ENCODE results near the gene SPRR5. TPM values are rescaled to one million over a fixed set of nuclear protein-coding genes. Genes with fewer than 3 reads are reported as not detected.

Gene SPRR5, protein sequence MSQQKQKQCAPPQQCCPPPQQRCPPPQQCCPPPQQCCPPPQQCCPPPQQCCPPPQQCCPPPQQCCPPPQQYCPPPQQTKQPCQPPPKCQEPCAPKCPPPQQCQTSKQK
- not detected in 2 replicates for total RNA-seq (2014; rRNA removed; shearing (Covaris generic))

DNA sequence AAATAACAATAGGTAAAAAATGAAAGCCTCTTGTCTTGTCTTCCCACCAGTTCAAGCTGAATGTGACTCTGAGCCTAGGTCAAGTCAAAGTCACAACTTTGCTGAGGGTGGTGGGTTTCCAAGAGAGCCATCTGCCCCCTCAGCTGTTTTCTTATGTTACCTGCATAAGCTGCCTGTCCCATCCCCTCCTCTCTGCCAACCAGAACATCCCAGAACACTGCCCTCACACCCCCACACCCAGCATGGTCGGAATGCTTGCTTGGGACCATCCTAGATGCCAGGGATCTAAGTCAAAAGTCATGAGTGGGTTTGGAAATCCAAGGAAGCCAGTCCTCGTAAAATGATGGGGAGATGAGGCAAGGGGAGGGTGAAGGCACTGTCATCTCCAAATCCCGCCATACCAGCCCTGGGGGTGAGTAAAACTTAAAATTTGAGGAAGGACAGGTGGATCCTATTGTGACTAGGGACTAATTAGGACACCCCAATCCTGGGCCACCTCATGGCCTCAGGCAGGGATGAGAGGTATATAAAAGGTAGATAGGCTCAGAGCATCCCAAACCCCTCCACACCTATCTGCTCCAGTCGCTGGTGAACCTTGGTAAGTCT, at the start of gene SPRR5:
Gene SPRR5, plus strand, starts transcription at position 556 of the 606 bp plus-strand sequence. CDS start 1,349 bp downstream, outside the sequence.
- Histone ChIP-seq H3K27ac (no peak within 1 kb of the TSS), H3K4me1 (no peaks in the 10 kb centered on the region), H3K27me3 (no peaks in the 10 kb centered on the region), H3K9me3 (replicated peaks) (no peaks in the 10 kb centered on the region), H3K36me3 (no peaks in the 10 kb centered on the region), H3K4me3 (no peak within 1 kb of the TSS)
- DNase-seq, result no peak

DNA sequence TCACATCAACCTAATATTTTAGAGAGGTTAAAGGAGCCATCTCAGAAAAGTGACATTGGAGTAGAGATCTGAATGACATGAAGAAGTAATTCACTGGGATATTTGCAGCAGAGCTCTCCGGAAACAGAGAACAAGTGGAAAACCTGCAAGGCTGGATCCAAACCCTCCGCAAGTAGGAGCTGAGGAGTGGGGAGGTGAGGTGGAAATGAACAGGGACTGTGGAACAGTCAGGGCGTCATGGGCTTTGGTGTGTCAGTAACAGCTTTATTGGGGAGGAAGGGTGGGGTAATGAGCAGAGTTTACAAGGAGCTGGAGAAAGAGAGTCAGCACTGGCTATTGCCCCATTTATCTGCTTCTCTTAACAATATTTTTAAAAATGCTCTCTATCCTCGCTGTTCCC, 48.0 kb upstream of the SPRR5 start:
- no peak overlapping the region for H3K27ac ChIP-seq
- no peaks in the 10 kb centered on the region for H3K9me3 ChIP-seq (replicated peaks)
- H3K27me3 ChIP-seq, result no peaks in the 10 kb centered on the region
- no peaks in the 10 kb centered on the region for H3K36me3 ChIP-seq
- no peaks in the 10 kb centered on the region for H3K4me1 ChIP-seq
- no peak for DNase-seq
- no peak overlapping the region for H3K4me3 ChIP-seq

DNA sequence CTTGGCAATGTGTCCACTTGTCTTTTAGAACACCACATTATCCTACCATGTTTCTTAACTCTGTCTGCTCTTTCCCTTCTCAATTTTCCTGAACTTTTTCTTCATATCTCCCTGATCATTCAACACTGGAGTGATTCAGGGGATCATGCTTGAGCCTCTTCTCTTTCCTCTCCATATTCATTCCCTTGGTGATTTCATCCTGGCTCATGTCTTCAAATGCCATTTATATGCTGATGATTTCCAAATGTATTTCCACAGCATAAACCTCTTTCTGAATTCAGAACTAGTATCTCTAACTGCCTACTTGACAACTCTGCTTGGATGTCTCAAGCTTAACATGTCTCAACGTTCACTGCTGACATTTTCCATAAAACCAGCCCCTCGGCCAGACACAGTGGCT, 47.1 kb upstream of the SPRR5 start:
- Histone ChIP-seq H3K36me3 (no peaks in the 10 kb centered on the region), H3K27me3 (no peaks in the 10 kb centered on the region), H3K27ac (no peak overlapping the region), H3K4me3 (no peak overlapping the region), H3K9me3 (replicated peaks) (no peaks in the 10 kb centered on the region), H3K4me1 (no peaks in the 10 kb centered on the region)
- no peak for DNase-seq

DNA sequence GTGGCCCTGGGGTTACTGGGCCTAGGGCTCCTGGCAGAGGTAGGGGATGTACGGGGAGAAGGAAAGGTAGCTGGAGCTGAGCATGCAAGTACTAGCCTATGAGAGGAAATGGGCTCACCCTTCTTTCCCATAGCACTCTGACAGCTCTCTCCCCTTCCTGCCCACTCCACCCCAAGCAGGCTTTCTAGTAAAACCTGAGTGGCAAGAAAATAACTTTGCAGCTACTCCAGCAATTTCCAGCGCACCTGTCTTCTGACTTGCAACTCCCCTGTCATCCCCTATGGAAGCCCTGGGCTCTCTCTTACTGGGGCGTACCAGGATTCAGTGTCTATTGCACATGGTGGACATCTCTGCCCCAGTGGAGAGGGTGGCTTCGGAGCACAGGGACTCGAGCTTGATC, 45.4 kb upstream of the SPRR5 start:
- DNase-seq, result no peak
- H3K36me3 ChIP-seq, result no peaks in the 10 kb centered on the region
- H3K27me3 ChIP-seq, result no peaks in the 10 kb centered on the region
- no peaks in the 10 kb centered on the region for H3K4me1 ChIP-seq
- no peak overlapping the region for H3K27ac ChIP-seq
- H3K4me3 ChIP-seq, result no peak overlapping the region
- no peaks in the 10 kb centered on the region for H3K9me3 ChIP-seq (replicated peaks)

DNA sequence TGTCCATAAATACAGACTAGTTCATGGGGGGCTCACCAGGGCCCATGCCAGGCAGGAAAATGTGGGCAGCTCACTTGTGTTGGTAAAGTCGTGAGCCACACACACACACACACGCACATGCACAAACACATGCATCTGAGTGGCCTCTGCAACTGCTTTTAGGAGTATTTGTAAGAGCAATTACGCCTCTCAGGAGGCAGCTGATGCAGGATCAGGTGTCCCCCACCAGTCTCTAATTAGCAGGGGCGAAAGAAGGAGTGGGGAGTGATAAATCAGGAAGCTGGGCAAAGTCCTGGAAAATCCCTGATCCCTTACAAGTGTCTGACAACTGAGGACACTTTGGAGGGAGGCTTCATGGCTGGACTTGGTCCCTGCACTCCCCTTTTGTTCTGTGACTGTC, 44.4 kb upstream of the SPRR5 start:
- no peaks in the 10 kb centered on the region for H3K36me3 ChIP-seq
- no peaks in the 10 kb centered on the region for H3K4me1 ChIP-seq
- DNase-seq, result no peak
- no peaks in the 10 kb centered on the region for H3K9me3 ChIP-seq (replicated peaks)
- no peaks in the 10 kb centered on the region for H3K27me3 ChIP-seq
- H3K27ac ChIP-seq, result no peak overlapping the region
- H3K4me3 ChIP-seq, result no peak overlapping the region

DNA sequence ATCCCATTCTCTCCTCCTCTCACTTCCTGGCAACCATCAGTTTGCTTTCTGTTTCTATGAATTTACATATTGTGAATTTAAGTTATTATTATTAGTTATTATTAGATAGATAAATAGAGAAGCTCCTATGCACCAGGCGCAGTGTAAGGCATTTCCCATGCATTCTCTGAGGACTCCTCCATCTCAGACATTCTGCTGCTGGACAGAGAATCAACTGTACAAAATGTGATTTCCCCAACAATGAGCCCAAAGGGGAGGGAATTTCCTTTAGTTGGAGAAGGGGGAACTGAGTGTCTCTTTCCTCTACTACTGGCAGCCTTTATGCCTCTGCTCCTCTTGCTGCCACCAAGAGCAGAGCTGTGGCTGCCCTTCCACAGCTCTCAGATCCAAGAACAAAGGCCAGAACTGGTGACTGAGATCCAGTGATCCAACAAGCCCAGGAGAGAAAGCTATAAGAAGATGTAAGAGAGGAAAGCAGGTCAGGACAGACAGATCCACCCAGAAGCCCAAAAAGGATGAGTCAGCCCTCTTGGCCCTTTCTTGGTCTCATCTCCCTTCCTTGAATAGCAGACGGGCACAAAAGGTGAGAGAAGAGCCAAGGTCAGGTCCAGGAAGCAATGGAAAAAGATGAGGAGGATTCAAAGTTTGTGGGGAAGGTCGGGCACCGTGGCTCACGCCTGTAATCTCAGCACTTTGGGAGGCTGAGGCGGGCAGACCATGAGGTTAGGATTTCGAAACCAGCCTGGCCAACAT, 42.1 kb upstream of the SPRR5 start:
- Histone ChIP-seq H3K9me3 (replicated peaks) (no peaks in the 10 kb centered on the region), H3K27ac (no peak overlapping the region), H3K4me1 (no peaks in the 10 kb centered on the region), H3K4me3 (no peak overlapping the region), H3K36me3 (no peaks in the 10 kb centered on the region), H3K27me3 (no peaks in the 10 kb centered on the region)
- DNase-seq, result no peak

DNA sequence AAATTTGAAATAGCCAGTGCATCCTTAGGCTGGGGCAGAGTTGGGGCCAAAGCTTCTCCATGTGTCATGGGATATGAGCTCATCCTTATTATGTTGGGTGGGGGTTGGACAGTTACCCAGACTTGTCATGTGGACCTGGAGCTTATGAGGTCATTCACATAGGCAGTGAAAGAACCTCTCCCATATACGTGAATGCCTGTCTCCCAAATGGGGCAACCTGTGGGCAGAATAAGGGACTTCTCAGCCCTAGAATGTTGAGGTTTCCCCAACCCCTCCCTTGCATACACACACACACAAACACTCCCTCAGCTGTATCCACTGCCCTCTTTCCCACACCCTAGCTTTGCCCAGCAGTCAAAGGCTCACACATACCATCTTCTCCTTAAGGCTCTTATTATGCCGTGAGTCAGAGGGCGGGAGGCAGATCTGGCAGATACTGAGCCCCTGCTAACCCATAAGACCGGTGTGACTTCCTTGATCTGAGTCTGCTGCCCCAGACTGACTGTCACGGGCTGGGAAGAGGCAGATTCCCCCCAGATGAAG, 40.9 kb upstream of the SPRR5 start:
- Histone ChIP-seq H3K4me1 (no peaks in the 10 kb centered on the region), H3K27ac (no peak overlapping the region), H3K36me3 (no peaks in the 10 kb centered on the region), H3K9me3 (replicated peaks) (no peaks in the 10 kb centered on the region), H3K27me3 (no peaks in the 10 kb centered on the region), H3K4me3 (no peak overlapping the region)
- no peak for DNase-seq

DNA sequence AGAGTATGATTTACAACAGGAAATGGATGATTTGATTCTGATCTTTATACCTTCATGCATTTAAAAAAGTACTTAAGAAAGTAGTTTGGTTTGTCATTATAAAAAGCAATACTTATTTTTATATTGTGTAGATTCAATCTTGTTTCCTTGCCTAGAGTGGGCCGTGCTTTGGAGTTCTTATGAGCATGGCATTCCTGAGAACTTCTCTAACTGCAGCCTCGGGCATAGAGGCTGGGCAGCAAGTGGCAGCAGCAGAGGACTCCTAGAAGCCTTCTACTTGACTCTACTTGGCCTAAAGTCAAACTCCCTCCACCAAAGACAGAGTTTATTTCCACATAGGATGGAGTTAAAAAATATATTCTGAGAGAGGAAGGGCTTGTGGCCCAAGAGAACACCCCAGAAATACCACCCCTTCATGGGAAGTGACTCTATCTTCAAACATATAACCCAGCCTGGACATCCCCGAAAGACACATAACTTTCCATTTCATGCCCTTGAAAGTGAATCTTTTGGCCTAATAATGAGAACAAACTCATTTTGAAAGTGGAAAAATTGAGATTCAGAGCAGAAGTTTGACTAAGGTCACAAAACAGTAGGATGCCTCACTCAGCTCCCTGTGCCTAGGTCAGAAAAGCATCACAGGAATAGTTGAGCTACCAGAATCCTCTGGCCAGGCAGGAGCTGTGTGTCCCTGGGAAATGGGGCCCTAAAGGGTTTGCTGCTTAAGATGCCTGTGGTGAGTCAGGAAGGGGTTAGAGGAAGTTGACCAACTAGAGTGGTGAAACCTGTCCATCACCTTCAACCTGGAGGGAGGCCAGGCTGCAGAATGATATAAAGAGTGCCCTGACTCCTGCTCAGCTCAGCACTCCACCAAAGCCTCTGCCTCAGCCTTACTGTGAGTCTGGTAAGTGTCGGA, 39.1 kb upstream of the SPRR5 start, which contains the start of gene IVL:
Gene IVL, plus strand, starts transcription at position 861 of the 916 bp plus-strand sequence. CDS start 1,252 bp downstream, outside the sequence.
- Histone ChIP-seq H3K27ac (no peak within 1 kb of the TSS), H3K4me3 (no peak within 1 kb of the TSS), H3K4me1 (no peaks in the 10 kb centered on the region), H3K36me3 (no peaks in the 10 kb centered on the region), H3K27me3 (no peaks in the 10 kb centered on the region), H3K9me3 (replicated peaks) (no peaks in the 10 kb centered on the region)
- no peak for DNase-seq

DNA sequence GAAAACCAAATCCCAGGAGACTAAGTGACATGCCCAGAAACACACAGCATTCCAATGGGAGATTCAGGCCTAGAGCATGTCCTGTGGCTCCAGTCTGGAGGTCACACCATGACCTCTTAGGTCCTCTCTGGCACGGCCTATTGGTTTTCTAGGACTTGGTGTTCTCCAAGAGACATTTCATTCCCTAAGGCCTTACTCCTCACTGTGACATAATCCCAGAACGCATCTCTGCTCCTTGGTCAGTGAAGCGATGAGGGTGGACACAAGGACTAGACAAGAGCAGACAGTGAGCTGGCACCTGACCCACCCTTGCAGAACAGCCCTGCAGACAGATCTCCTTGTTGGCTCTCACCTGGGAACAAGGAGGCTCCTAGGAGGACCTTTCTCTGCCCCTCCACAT, 37.8 kb upstream of the SPRR5 start:
- Histone ChIP-seq H3K4me3 (no peak overlapping the region), H3K9me3 (replicated peaks) (no peaks in the 10 kb centered on the region), H3K27ac (no peak overlapping the region), H3K4me1 (no peaks in the 10 kb centered on the region), H3K36me3 (no peaks in the 10 kb centered on the region), H3K27me3 (no peaks in the 10 kb centered on the region)
- DNase-seq, result no peak

DNA sequence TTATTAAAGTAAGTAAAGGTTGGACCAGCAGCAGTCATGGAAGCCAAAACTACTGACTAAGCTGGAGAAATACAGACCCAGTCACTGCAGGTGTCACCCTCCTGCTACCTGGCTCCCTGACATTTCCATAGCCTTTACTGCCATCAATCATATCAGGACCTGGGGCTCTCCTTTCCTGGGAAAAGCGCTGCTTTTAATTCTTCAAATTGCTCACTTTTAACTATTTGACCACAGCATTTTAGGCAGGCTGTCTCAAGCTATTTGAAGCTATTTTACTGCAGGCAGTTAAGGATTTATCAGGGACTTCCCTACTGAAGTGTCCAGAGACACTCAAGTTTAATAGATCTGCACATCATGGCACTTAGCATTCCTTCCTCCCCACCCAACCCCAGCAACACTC, 34.5 kb upstream of the SPRR5 start:
- H3K27me3 ChIP-seq, result no peaks in the 10 kb centered on the region
- no peak for DNase-seq
- no peaks in the 10 kb centered on the region for H3K36me3 ChIP-seq
- H3K9me3 ChIP-seq (replicated peaks), result no peaks in the 10 kb centered on the region
- H3K27ac ChIP-seq, result no peak overlapping the region
- no peaks in the 10 kb centered on the region for H3K4me1 ChIP-seq
- no peak overlapping the region for H3K4me3 ChIP-seq

DNA sequence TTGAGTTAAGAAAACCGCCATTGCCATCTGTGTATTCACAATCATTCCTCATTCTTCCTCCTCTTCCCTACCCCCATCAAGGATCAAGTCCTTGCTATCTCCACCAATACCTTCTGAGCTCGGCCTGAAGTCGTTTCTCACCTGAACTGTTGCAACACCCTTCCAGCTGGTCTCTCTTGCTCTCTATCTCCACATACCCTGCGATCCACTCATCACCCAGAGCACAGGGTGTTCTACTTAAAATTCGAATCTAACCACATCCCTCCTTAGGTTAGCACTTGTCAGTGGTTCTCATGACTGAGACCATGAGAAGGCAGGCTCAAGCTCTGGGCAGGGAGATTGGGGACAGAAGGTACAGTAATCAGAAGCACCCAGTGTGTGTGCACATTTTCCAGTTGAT, 34.1 kb upstream of the SPRR5 start:
- Histone ChIP-seq H3K36me3 (no peaks in the 10 kb centered on the region), H3K4me1 (no peaks in the 10 kb centered on the region), H3K27me3 (no peaks in the 10 kb centered on the region), H3K4me3 (no peak overlapping the region), H3K27ac (no peak overlapping the region), H3K9me3 (replicated peaks) (no peaks in the 10 kb centered on the region)
- no peak for DNase-seq

DNA sequence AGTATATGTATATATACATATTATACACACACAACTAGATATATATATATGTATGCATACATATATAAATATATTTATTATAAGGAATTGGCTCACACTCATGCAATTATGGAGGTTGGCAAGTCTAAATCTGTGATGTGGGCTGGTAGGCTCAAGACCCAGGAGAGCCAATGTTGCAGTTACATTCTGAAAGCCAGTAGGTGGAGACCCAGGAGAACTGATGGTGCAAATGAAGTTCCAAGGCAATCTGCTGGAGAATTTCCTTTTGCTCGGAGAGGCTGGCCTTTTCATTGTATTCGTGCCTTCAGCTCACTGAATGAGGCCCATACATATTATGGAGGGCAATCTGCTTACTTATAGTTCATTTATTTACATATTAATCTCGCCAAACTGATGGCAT, 29.2 kb upstream of the SPRR5 start:
- no peaks in the 10 kb centered on the region for H3K27me3 ChIP-seq
- no peak overlapping the region for H3K27ac ChIP-seq
- H3K4me1 ChIP-seq, result no peaks in the 10 kb centered on the region
- H3K36me3 ChIP-seq, result no peaks in the 10 kb centered on the region
- H3K9me3 ChIP-seq (replicated peaks), result no peaks in the 10 kb centered on the region
- peak in 1 of 2 experiments; percentile 11 for DNase-seq
- H3K4me3 ChIP-seq, result no peak overlapping the region

DNA sequence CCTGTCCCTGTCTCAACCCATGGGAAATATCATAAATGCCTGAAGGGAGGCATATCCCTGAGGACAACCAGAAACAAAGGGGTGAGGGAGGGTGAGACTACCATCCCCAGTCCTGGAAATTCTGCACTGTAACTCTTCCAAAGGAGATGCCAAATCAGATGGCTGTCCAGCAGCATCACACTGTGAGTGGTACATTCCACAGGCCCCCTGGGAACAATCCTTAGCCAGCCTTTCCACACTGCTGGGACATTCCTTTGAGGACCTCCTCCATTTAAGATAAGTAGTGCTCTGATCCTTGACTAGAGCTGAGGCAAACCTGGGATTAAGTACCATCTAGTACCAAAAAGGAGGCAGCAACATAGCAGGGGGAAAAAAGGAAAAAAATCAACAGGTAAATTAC, 27.9 kb upstream of the SPRR5 start:
- Histone ChIP-seq H3K4me1 (no peaks in the 10 kb centered on the region), H3K9me3 (replicated peaks) (no peaks in the 10 kb centered on the region), H3K27me3 (no peaks in the 10 kb centered on the region), H3K36me3 (no peaks in the 10 kb centered on the region), H3K4me3 (no peak overlapping the region), H3K27ac (no peak overlapping the region)
- DNase-seq, result no peak

DNA sequence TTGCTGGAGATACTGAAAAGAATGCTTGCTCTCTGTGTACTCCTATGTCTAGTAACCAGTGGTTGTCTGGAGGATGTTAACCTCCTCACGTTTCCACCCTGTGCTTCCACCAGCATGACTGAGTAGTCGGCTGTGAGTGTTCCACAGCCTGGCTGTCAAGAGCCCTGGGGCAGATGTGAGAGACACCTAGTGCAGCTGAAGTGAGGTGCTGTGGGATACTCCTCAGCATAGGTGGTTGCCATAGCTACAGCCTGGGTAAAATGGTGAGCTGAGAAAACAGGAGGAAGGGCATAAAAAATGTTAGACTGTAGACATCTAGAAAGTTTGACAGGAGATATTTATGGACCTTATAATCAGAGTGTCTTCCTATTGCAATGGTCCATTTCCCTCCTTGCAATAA, 22.8 kb upstream of the SPRR5 start:
- H3K4me1 ChIP-seq, result no peaks in the 10 kb centered on the region
- no peaks in the 10 kb centered on the region for H3K27me3 ChIP-seq
- DNase-seq, result no peak
- H3K4me3 ChIP-seq, result no peak overlapping the region
- H3K9me3 ChIP-seq (replicated peaks), result no peaks in the 10 kb centered on the region
- H3K27ac ChIP-seq, result no peak overlapping the region
- no peaks in the 10 kb centered on the region for H3K36me3 ChIP-seq

DNA sequence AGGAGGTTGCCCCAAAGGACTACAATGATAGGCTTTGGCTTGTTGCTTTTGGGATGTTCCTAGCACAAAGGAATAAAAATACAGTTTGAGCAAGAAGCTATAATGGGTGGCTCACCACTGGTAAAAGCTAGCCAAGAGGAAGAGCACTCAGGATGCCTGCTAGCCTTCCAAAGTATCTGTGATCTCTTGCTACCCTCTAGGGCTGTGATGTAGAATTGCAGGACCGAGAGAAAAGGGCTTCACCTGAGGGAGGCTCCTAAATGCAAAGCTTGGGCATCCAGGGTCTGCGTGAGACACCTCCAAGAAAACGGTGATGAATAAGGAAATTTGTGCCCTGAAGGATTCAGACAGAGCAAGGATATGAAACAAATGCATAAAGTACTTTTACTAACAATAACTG, 20.9 kb upstream of the SPRR5 start:
- Histone ChIP-seq H3K36me3 (no peaks in the 10 kb centered on the region), H3K4me3 (no peak overlapping the region), H3K27me3 (no peaks in the 10 kb centered on the region), H3K9me3 (replicated peaks) (no peaks in the 10 kb centered on the region), H3K27ac (no peak overlapping the region), H3K4me1 (no peaks in the 10 kb centered on the region)
- no peak for DNase-seq

Data from SJCRH30 (cell line).